ENCODE results near the gene AKAP9.
"Not testable (repeated sequence)": the region's sequence is repeated elsewhere in the genome, so short reads cannot be mapped to it uniquely, and the experiment has no call there.

DNA sequence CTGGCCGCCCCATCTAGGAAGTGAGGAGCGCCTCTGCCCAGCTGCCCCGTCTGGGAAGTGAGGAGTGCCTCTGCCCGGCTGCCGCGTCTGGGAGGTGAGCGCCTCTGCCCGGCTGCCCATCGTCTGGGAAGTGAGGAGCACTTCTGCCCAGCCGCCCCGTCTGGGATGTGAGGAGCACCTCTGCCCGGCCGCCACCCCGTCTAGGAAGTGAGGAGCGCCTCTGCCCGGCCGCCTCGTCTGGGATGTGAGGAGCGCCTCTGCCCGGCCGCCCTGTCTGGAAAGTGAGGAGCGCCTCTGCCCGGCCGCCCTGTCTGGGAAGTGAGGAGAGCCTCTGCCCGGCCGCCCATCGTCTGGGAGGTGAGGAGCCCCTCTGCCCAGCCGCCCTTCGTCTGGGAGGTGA lies 86.5 kb downstream of the AKAP9 start:
- TF ChIP-seq, protein P1, sequence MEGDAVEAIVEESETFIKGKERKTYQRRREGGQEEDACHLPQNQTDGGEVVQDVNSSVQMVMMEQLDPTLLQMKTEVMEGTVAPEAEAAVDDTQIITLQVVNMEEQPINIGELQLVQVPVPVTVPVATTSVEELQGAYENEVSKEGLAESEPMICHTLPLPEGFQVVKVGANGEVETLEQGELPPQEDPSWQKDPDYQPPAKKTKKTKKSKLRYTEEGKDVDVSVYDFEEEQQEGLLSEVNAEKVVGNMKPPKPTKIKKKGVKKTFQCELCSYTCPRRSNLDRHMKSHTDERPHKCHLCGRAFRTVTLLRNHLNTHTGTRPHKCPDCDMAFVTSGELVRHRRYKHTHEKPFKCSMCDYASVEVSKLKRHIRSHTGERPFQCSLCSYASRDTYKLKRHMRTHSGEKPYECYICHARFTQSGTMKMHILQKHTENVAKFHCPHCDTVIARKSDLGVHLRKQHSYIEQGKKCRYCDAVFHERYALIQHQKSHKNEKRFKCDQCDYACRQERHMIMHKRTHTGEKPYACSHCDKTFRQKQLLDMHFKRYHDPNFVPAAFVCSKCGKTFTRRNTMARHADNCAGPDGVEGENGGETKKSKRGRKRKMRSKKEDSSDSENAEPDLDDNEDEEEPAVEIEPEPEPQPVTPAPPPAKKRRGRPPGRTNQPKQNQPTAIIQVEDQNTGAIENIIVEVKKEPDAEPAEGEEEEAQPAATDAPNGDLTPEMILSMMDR (IDR thresholded peaks at IDR 0.05), result not testable (repeated sequence)
- TF ChIP-seq POLR2A (IDR thresholded peaks at IDR 0.05), result not testable (repeated sequence)

All from esophagus squamous epithelium (tissue), 4 donors.